ENCODE results near the gene SMIM14. TPM values are rescaled to one million over a fixed set of nuclear protein-coding genes. Genes with fewer than 3 reads are reported as not detected.

Gene SMIM14
- total and polyA plus RNA-seq, 9 of the 15 experiments (the other 6 are each of a cell fraction or from before 2014, with no cell fraction given) = 0.98 to 3.7 (median 2.2) TPM

DNA sequence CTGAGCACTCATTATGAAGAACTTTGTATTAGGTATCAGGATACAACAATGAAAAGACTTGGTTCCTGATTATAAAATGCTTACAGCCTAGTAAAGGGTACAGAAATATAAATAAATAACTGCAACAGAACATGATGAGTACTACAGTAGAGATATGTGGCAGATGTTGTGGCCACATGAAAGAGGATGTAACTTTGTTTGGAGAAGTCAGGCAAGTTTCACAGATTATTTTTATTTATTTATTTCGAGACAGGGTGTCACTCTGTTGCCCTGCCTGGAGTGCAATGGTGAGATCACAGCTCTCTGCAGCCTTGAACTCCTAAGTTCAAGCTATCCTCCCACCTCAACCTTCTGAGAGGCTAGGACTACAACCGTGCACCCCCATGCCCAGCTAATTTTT is 43.5 kb upstream of the SMIM14 start:
- no peaks in the 10 kb centered on the region for H3K79me2 ChIP-seq (ENCODE audit: control insufficient read depth, insufficient read depth, low read length)
- no peaks in the 10 kb centered on the region for H3K4me1 ChIP-seq (replicated peaks in 1 of 2; ENCODE audit: control insufficient read depth in 2 of 2, insufficient read depth in 2 of 2, low read length in 2 of 2)
- H3K27ac ChIP-seq (ENCODE audit: extremely low read depth, low read depth, low read length) = no peak overlapping the region
- DNase-seq (ENCODE audit: extremely low read depth in 1 of 4, low spot score in 3 of 4) (no peak), ATAC-seq (no peak), FAIRE-seq (no peak)
- H4K20me1 ChIP-seq (replicated peaks; ENCODE audit: control insufficient read depth, insufficient read depth, low read length) = no peaks in the 10 kb centered on the region
- 0% methylated on average over 2 of the region's 2 CpGs for WGBS (ENCODE audit: insufficient coverage, low coverage, missing lambda C conversion rate)
- H3K4me3 ChIP-seq = no peak overlapping the region
- in situ Hi-C loops (cut with MboI) = no loop called here
- H3K4me2 ChIP-seq (ENCODE audit: insufficient read depth, low read length) = no peak overlapping the region
- H3K27me3 ChIP-seq (ENCODE audit: control insufficient read depth in 2 of 2, insufficient read depth in 2 of 2, low read length in 2 of 2) = no peaks in the 10 kb centered on the region
- H3K9ac ChIP-seq (ENCODE audit: insufficient read depth in 1 of 2, low read depth in 2 of 2, low read length in 2 of 2) = no peak overlapping the region
- no TSS peak for BruUV-seq (replicated peaks)
- no peaks in the 10 kb centered on the region for H3K9me1 ChIP-seq (ENCODE audit: control insufficient read depth, insufficient read depth, low read length)
- intact Hi-C loops (cut with micrococcal nuclease) = no loop called here
- H3K36me3 ChIP-seq (ENCODE audit: control insufficient read depth, insufficient read depth, low read length) = no peaks in the 10 kb centered on the region
- no peak for TF ChIP-seq FOXJ2 (tag; IDR thresholded peaks at IDR 0.05)
- TF ChIP-seq, protein P1, sequence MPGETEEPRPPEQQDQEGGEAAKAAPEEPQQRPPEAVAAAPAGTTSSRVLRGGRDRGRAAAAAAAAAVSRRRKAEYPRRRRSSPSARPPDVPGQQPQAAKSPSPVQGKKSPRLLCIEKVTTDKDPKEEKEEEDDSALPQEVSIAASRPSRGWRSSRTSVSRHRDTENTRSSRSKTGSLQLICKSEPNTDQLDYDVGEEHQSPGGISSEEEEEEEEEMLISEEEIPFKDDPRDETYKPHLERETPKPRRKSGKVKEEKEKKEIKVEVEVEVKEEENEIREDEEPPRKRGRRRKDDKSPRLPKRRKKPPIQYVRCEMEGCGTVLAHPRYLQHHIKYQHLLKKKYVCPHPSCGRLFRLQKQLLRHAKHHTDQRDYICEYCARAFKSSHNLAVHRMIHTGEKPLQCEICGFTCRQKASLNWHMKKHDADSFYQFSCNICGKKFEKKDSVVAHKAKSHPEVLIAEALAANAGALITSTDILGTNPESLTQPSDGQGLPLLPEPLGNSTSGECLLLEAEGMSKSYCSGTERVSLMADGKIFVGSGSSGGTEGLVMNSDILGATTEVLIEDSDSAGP (CRISPR knock-in tag; IDR thresholded peaks at IDR 0.05) = no peak
- TF ChIP-seq CBX2 (IDR thresholded peaks at IDR 0.05; ENCODE audit: insufficient read depth, low read length, poor library complexity, severe bottlenecking) = no peak
- TF ChIP-seq, protein P2, sequence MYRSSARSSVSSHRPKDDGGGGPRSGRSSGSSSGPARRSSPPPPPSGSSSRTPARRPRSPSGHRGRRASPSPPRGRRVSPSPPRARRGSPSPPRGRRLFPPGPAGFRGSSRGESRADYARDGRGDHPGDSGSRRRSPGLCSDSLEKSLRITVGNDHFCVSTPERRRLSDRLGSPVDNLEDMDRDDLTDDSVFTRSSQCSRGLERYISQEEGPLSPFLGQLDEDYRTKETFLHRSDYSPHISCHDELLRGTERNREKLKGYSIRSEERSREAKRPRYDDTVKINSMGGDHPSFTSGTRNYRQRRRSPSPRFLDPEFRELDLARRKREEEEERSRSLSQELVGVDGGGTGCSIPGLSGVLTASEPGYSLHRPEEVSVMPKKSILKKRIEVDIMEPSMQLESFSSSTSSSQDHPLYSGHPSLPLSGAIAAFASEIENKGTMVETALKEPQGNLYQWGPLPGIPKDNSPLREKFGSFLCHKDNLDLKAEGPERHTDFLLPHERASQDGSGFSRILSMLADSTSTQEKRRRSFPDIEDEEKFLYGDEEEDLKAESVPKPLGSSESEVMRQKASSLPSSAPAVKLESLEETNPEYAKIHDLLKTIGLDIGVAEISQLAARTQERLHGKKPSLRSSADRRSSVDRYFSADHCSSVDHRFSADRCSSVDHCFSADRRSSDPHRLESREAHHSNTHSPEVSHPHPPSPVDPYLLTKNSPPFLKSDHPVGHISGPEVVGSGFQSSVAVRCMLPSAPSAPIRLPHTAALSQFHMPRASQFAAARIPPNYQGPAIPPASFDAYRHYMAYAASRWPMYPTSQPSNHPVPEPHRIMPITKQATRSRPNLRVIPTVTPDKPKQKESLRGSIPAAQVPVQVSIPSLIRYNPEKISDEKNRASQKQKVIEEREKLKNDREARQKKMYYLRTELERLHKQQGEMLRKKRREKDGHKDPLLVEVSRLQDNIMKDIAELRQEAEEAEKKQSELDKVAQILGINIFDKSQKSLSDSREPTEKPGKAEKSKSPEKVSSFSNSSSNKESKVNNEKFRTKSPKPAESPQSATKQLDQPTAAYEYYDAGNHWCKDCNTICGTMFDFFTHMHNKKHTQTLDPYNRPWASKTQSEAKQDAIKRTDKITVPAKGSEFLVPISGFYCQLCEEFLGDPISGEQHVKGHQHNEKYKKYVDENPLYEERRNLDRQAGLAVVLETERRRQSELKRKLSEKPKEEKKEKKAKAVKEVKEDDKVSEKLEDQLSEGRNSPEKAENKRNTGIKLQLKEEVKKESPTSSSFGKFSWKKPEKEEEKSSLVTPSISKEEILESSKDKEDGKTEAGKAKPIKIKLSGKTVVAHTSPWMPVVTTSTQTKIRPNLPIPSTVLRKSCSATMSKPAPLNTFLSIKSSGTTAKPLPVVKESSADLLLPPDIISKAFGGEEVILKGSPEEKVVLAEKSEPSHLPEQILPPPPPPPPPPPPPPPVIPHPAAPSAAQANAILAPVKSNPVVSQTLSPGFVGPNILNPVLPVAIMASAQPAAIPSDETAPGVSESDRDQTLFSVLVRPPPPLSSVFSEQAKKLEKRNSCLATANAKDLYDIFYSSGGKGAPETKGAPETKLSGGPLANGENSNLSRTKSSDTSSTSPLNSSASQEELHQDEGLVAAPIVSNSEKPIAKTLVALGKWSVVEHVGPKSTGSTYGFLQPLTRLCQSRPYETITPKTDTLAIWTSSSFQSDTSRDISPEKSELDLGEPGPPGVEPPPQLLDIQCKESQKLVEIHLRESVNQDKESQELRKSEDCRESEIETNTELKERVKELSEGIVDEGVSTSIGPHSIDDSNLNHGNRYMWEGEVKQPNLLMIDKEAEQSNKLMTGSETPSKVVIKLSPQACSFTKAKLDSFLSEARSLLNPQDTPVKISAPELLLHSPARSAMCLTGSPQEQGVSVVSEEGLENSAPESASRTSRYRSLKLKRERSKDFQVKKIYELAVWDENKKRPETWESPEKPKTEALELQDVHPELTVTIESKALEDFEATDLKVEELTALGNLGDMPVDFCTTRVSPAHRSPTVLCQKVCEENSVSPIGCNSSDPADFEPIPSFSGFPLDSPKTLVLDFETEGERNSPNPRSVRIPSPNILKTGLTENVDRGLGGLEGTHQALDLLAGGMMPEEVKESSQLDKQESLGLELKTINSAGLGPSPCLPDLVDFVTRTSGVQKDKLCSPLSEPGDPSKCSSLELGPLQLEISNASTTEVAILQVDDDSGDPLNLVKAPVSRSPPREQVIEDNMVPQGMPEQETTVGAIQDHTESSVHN (IDR thresholded peaks at IDR 0.05; ENCODE audit: borderline replicate concordance in 1 of 2, low read depth in 1 of 2) = no peak
- no peak for TF ChIP-seq ZNF79 (CRISPR knock-in tag; IDR thresholded peaks at IDR 0.05; ENCODE audit: low read depth)
- TF ChIP-seq KAT2B (IDR thresholded peaks at IDR 0.05; ENCODE audit: low read depth, low read length) = no peak
- TF ChIP-seq HDAC6 (IDR thresholded peaks at IDR 0.05; ENCODE audit: low read depth, low read length) = no peak
- TF ChIP-seq, protein P3, sequence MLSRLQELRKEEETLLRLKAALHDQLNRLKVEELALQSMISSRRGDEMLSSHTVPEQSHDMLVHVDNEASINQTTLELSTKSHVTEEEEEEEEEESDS (CRISPR knock-in tag; IDR thresholded peaks at IDR 0.05) = no peak
- no peak for TF ChIP-seq ZNF316 (IDR thresholded peaks at IDR 0.05)
- no peak overlapping the region; the same call in 1 of the 2 replicates for H2AFZ ChIP-seq (ENCODE audit: low read depth, low read length)
- ChIA-PET CTCF (ENCODE audit: low intra/inter-chr PET ratio) (no interaction called here), POLR2A (interaction anchor here (1.8 kb wide), 1 partner anchor 10 kb away, joined by 7 read pairs; no protein-coding TSS in a partner anchor)
- no peaks in the 10 kb centered on the region for H3K9me3 ChIP-seq (replicated peaks; ENCODE audit: control insufficient read depth, insufficient read depth, low read depth, low read length)

All from K562 (cell line).